K562 (cell line): ENCODE results near the gene KCTD11. TPM values are rescaled to one million over a fixed set of nuclear protein-coding genes. Genes with fewer than 3 reads are reported as not detected.

Experiments
- ATAC-seq: fragments of 200-7000 bp; cut with Tn5 transposase; 3 replicates; pipeline ENCODE4 v1.9.1; 2020; ENCODE audit warnings: moderate library complexity
- BruUV-seq: library from RNA; stranded (reverse); fragments of 400-500 nt; replicated peaks from 2 replicates; lab custom pipeline; 2021; lab: Mats Ljungman, UMichigan
- CTCF ChIA-PET: fragments of 300-600 bp; formaldehyde crosslinking; extraction: SDS; loops from one replicate; lab custom pipeline; 2021; ENCODE audit warnings: low intra/inter-chr PET ratio; lab: Yijun Ruan, JAX
- POLR2A ChIA-PET: fragments of 300-600, 350-650 bp; sonication (Branson Sonifier 250); formaldehyde crosslinking; extraction: SDS; loops from one replicate; lab custom pipeline; 2021; ENCODE audit warnings: antibody characterized with exemption, inconsistent platforms; lab: Yijun Ruan, JAX
- DNase-seq, 4 experiments: peaks; one replicate each; pipeline versions ENCODE4 v3.0.0 to v3.0.0-alpha.2; 2011 to 2018; ENCODE audit warnings: low spot score in 3 of 4, mixed read lengths in 3 of 4; ENCODE audit errors: extremely low read depth in 1 of 4
- FAIRE-seq: peaks from 2 replicates; lab custom pipeline; 2011; peaks lifted over from hg19 to GRCh38; lab: Jason Lieb, UNC
- H2AFZ ChIP-seq: 2 replicates; pipeline ENCODE4 v1.6.0; 2011; ENCODE audit warnings: low read depth, low read length, control low read depth, inconsistent platforms
- H3K27ac ChIP-seq: fragments of 200-600 bp; 3 replicates; pipeline ENCODE4 v1.8.0; 2011; ENCODE audit warnings: low read depth, mild to moderate bottlenecking, control low read depth, inconsistent platforms, low read length, moderate library complexity, mixed read lengths; ENCODE audit errors: extremely low read depth
- H3K27me3 ChIP-seq, 2 experiments: fragments of 300-600 bp in 1 of 2; 2 replicates in 1 of 2; 3 replicates in 1 of 2; pipeline versions ENCODE4 v1.6.0 to v1.8.0; 2011; ENCODE audit warnings: inconsistent platforms in 2 of 2, low read length in 2 of 2, mild to moderate bottlenecking in 1 of 2, mixed read lengths in 1 of 2, moderate library complexity in 1 of 2; ENCODE audit not compliant: control insufficient read depth in 2 of 2, insufficient read depth in 2 of 2
- H3K36me3 ChIP-seq: fragments of 300-600 bp; 3 replicates; pipeline ENCODE4 v1.8.0; 2011; ENCODE audit warnings: mild to moderate bottlenecking, low read length, inconsistent platforms; ENCODE audit not compliant: control insufficient read depth, insufficient read depth
- H3K4me1 ChIP-seq, 2 experiments: fragments of 200-600 bp in 1 of 2; replicated peaks in 1 of 2; 2 replicates in 1 of 2; 3 replicates in 1 of 2; pipeline versions ENCODE4 v1.5.1 to v1.8.0; 2011; ENCODE audit warnings: inconsistent platforms in 2 of 2, low read length in 2 of 2, mild to moderate bottlenecking in 1 of 2, mixed read lengths in 1 of 2, moderate library complexity in 1 of 2; ENCODE audit not compliant: control insufficient read depth in 2 of 2, insufficient read depth in 2 of 2
- H3K4me2 ChIP-seq: 2 replicates; pipeline ENCODE4 v1.6.1; 2011; ENCODE audit warnings: low read length, control low read depth, inconsistent platforms, mixed read lengths; ENCODE audit not compliant: insufficient read depth
- H3K4me3 ChIP-seq: fragments of 200-600 bp; sonication (generic), shearing (Covaris generic); 2 replicates; pipeline ENCODE4 v1.5.1; 2016; ENCODE audit warnings: control low read depth, inconsistent platforms
- H3K79me2 ChIP-seq: fragments of 200-600 bp; 3 replicates; pipeline ENCODE4 v1.8.0; 2011; ENCODE audit warnings: low read length, inconsistent platforms; ENCODE audit not compliant: control insufficient read depth, insufficient read depth
- H3K9ac ChIP-seq, 2 experiments: 2 replicates each; pipeline versions ENCODE4 v1.6.0 to v1.6.1; 2011; ENCODE audit warnings: low read depth in 2 of 2, low read length in 2 of 2, control low read depth in 1 of 2, inconsistent platforms in 1 of 2, mild to moderate bottlenecking in 1 of 2, mixed read lengths in 1 of 2; ENCODE audit not compliant: insufficient read depth in 1 of 2
- H3K9me1 ChIP-seq: one replicate; pipeline ENCODE4 v1.6.0; 2011; ENCODE audit warnings: inconsistent platforms, mild to moderate bottlenecking, low read length, moderate library complexity; ENCODE audit not compliant: control insufficient read depth, insufficient read depth
- H3K9me3 ChIP-seq: replicated peaks from 2 replicates; pipeline ENCODE4 v1.5.1; 2011; ENCODE audit warnings: low read depth, low read length, inconsistent platforms; ENCODE audit not compliant: control insufficient read depth, insufficient read depth
- H4K20me1 ChIP-seq: replicated peaks from 2 replicates; pipeline ENCODE4 v1.6.1; 2011; ENCODE audit warnings: low read length, inconsistent platforms, mixed read lengths; ENCODE audit not compliant: control insufficient read depth, insufficient read depth
- AFF4 ChIP-seq: sonication (generic); formaldehyde crosslinking; IDR thresholded peaks from 2 replicates; pipeline ENCODE4 v1.8.0; 2023; ENCODE audit warnings: mild to moderate bottlenecking, missing genetic modification reagents
- CREM ChIP-seq: IDR thresholded peaks from 2 replicates; pipeline ENCODE4 v1.6.1; 2014; ENCODE audit warnings: antibody characterized with exemption, low read depth
- HBP1 ChIP-seq: fragments of 450-650 bp; formaldehyde crosslinking; IDR thresholded peaks from 2 replicates; pipeline ENCODE4 v1.4.0; 2022; ENCODE audit warnings: missing genetic modification characterization
- HDGF ChIP-seq: fragments of 450-650 bp; IDR thresholded peaks from 2 replicates; pipeline ENCODE4 v1.6.1; 2016
- HMGN3 ChIP-seq: IDR thresholded peaks from 2 replicates; pipeline ENCODE4 v1.6.1; 2011; ENCODE audit warnings: borderline replicate concordance, low read depth, mild to moderate bottlenecking, mixed read lengths, low read length; ENCODE audit not compliant: insufficient read length; ENCODE audit errors: extremely low read depth
- KDM4B ChIP-seq, 2 experiments: fragments of 450-650 bp in 1 of 2; sonication (generic) in 1 of 2; IDR thresholded peaks; 2 replicates each; pipeline ENCODE4 v1.6.1; 2016 to 2017; ENCODE audit warnings: borderline replicate concordance in 2 of 2, antibody characterized with exemption in 1 of 2, low read depth in 1 of 2, mild to moderate bottlenecking in 1 of 2
- MAX ChIP-seq: sonication (generic); formaldehyde crosslinking; IDR thresholded peaks from 2 replicates; pipeline ENCODE4 v1.9.0; 2022; ENCODE audit warnings: mild to moderate bottlenecking, missing genetic modification reagents
- OTX1 ChIP-seq: fragments of 450-650 bp; formaldehyde crosslinking; IDR thresholded peaks from 2 replicates; pipeline ENCODE4 v1.4.0; 2022; ENCODE audit warnings: mild to moderate bottlenecking
- RAD21 ChIP-seq, 2 experiments: fragments of 250-450 bp in 1 of 2; fragments of 450-650 bp in 1 of 2; sonication (Bioruptor Pico) in 1 of 2; formaldehyde crosslinking in 1 of 2; IDR thresholded peaks in 1 of 2; conservative IDR thresholded peaks in 1 of 2; 2 replicates each; pipeline versions ENCODE4 v1.4.0 to v1.8.0; 2020 to 2022; ENCODE audit warnings: mild to moderate bottlenecking in 2 of 2, moderate library complexity in 1 of 2
- ZBTB12 ChIP-seq: fragments of 250-450 bp; sonication (Bioruptor Pico); IDR thresholded peaks from 2 replicates; pipeline ENCODE4 v1.4.0; 2020
- ZC3H8 ChIP-seq: fragments of 450-650 bp; IDR thresholded peaks from 2 replicates; pipeline ENCODE4 v1.6.1; 2017
- WGBS: fragments of 100-300 bp; shearing (Covaris generic); methylation state at CpG from one replicate; pipeline ENCODE4 v1.1.6; 2016; ENCODE audit warnings: low coverage, mixed read lengths; ENCODE audit not compliant: insufficient coverage; ENCODE audit errors: missing lambda C conversion rate; 5-methylcytosine and 5-hydroxymethylcytosine counted together
- in situ Hi-C: fragments of 300-500 bp; cut with MboI; formaldehyde crosslinking; loops from 4 replicates; pipeline ENCODE4 v1.15.0; 2018; ENCODE audit warnings: inconsistent platforms, mixed read lengths
- intact Hi-C: fragments of 100-400 bp; cut with micrococcal nuclease; formaldehyde crosslinking; loops from 2 replicates; pipeline ENCODE4 v1.14.2; 2022
- polyA plus RNA-seq, 8 experiments: library from polyadenylated mRNA; depleted of rRNA in 4 of 8; stranded (reverse) in 5 of 8; unstranded in 3 of 8; fragments of >200 nt; fragmentation: Nextera tagmentation in 2 of 8; fragmentation: Illumina TruSeq in 1 of 8; extraction: Ambion mirVana in 2 of 8; extraction: Trizol in 1 of 8; gene quantifications; 2 replicates each; pipeline versions ENCODE4 v1.2.1 to v1.2.3, GENCODE V29; 2011 to 2014; ENCODE audit warnings: inconsistent platforms in 1 of 8, missing spikeins in 1 of 8
- total RNA-seq, 7 experiments: library from RNA; depleted of rRNA in 6 of 7; stranded (reverse); fragments of >200 nt in 6 of 7; fragmentation: Illumina TruSeq in 2 of 7; extraction: Trizol in 2 of 7; gene quantifications; 2 replicates each; pipeline versions ENCODE4 v1.2.1 to v1.2.3, GENCODE V29; 2011 to 2021; ENCODE audit warnings: low replicate concordance in 1 of 7

The KCTD11 gene
- total and polyA plus RNA-seq, 9 of the 15 experiments (the other 6 are each of a cell fraction or from before 2014, with no cell fraction given), result 0.01 to 3.2 (median 2.5) TPM; not detected in 1

- 5% methylated on average over 11 of the region's 12 CpGs for WGBS
- Histone ChIP-seq H3K4me2 (peak overlapping the region; percentile 54; the same call in 1 of the 2 replicates), H3K9me1 (no peaks in the 10 kb centered on the region), H3K9me3 (no peaks in the 10 kb centered on the region), H3K4me1 (peaks cover 0 to 37% of the 10 kb centered on the region in 2 experiments; a peak in 3 of 5 replicates), H2AFZ (0 out of 2 replicates have a peak overlapping the region, but pooled peaks have one; percentile 48), H3K4me3 (no peak overlapping the region), H3K36me3 (no peaks in the 10 kb centered on the region), H3K79me2 (peaks cover 3% of the 10 kb centered on the region), H3K27ac (no peak overlapping the region), H3K27me3 (no peaks in the 10 kb centered on the region), H4K20me1 (no peaks in the 10 kb centered on the region), H3K9ac (peak overlapping the region in 1 of 2 experiments; percentile 68; a peak in 2 of 4 replicates)
- DNase-seq (peak; percentile 78 to 86 (median 81)), FAIRE-seq (peak; percentile 88), ATAC-seq (peak; percentile 77)
- ChIA-PET POLR2A (interaction anchor here (0.6 to 1.6 kb wide), 6 partner anchors 24 to 230 kb away, joined by 3 to 7 read pairs (median 4); no protein-coding TSS in a partner anchor), CTCF (interaction anchor here (0.6 to 1.7 kb wide), 3 partner anchors 127 to 220 kb away, joined by 3 to 9 read pairs (median 5); no protein-coding TSS in a partner anchor)
- intact Hi-C loops (loop anchor here (5.0 kb wide), 2 partner anchors 146 to 206 kb away; partner anchors contain the start of gene SENP3), in situ Hi-C loops (loop anchor here (10.0 kb wide), 1 partner anchor 199 kb away; the partner anchor contains the start of gene TNFSF13)
- BruUV-seq, result no TSS peak
- TF ChIP-seq CREM, result 0 out of 2 replicates have a peak, but pooled peaks have one; percentile 41
- no peak for TF ChIP-seq ZC3H8
- TF ChIP-seq HBP1, result no peak
- no peak for TF ChIP-seq HMGN3
- TF ChIP-seq MAX (CRISPR knock-in tag), result 0 out of 2 replicates have a peak, but pooled peaks have one; percentile 29
- TF ChIP-seq KDM4B (IDR thresholded peaks at IDR 0.05; ENCODE audit: borderline replicate concordance in 2 of 2, low read depth in 1 of 2), result peak in 1 of 2 experiments; percentile 62; a peak in 1 of 4 replicates
- TF ChIP-seq AFF4, result no peak
- no peak for TF ChIP-seq ZBTB12 (CRISPR knock-in tag)
- peak; percentile 78 to 90 for TF ChIP-seq RAD21 (CRISPR knock-in tag; conservative IDR thresholded peaks at IDR 0.05 in 1 of 2, IDR thresholded peaks at IDR 0.05 in 1 of 2)
- TF ChIP-seq HDGF, result no peak
- no peak for TF ChIP-seq OTX1 (CRISPR knock-in tag)
Observed at GRCh38 chr17:7356072-7356549, 4.1 kb downstream of the KCTD11 start.
